Hindlimb muscle (tissue), 1 donor: ENCODE data around the gene RAD51AP2. TPM values are rescaled to one million over a fixed set of nuclear protein-coding genes. Genes with fewer than 3 reads are reported as not detected.

ENCODE experiments used
- DNase-seq: peaks from one replicate; pipeline ENCODE4 v3.0.0-alpha.2; 2013
- polyA plus RNA-seq: library from polyadenylated mRNA; unstranded; fragments of 120-200 nt; gene quantifications from one replicate; pipeline ENCODE4 v1.2.1, GENCODE V29; 2013; ENCODE audit not compliant: insufficient read length

Gene RAD51AP2
- polyA plus RNA-seq, 1 donor, result 0.25 TPM

DNA sequence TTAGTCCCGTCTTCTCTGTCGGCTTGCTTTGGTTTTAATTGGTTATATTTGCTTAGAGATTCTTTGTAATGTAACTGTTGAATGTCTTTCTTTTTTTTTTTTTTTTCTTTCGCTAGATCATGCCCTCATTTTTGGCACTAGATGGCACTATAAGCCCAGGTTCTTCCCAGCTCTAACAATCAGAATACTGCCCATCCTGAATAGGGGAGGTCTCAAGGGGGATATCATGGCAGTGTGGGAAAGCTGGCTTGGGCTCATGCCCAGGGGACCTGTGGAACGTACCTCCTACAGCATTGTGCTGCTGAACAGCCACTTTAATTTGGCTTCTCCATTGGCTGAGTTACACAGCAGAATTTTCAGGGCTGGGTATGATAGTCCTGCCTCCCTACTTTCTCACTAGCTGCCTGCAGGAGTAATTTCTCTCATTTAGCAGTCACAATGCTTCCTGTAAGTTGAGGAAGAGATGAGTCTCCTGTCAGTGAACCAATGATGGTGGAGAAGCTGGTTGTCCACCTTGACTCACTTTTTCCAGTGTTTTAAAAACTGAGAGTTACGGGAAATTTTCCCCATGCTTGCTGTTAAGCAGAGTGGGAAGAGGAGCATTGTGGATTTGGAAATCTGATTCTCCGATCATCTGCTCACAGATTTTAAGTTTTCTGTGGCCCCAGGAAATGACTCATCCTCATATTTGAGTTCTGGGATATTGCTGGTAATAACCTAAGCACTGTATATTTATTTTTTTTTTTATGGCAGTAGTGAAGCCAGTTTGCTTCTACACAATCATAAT is 47.2 kb downstream of the RAD51AP2 start:
- DNase-seq, result no peak

DNA sequence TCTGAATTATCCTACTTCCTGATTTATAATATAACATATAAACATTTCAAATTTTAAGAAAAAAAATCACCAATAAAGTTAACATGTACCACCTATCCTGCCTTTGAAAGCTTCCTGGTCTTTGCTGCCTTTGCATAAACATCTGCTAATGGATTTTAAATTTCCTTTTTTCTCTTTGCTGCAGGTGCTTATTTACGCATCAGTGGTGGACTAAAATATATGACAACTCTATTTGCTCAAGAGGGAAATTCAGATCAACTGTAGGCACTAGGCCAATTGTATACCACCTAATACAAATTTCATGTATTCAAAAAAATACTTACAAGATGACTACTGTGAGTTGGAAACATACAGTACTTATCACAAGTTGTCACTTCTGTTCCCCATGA is 57.2 kb downstream of the RAD51AP2 start:
- DNase-seq, result no peak

Other genes starting within 250 kb of the RAD51AP2 start
- 7.0 TPM for gene VSNL1, start 22.3 kb upstream of the RAD51AP2 start, polyA plus RNA-seq
- gene SMC6, start 235.4 kb upstream of the RAD51AP2 start, polyA plus RNA-seq, result 40.3 TPM
- gene GEN1, start 235.7 kb upstream of the RAD51AP2 start, polyA plus RNA-seq, result 14.3 TPM